Stimulated activated naive B cell treated with anti-CD40 and anti-IgM and Interleukin-4, amounts not matched to agents 10 μg/mL and 1 μg/mL and 100 μg/mL, for 72 hours (primary cell): ENCODE data around the gene IL17D.
"Not testable (repeated sequence)": the region's sequence is repeated elsewhere in the genome, so short reads cannot be mapped to it uniquely, and the experiment has no call there.

Experiments used
- ATAC-seq, 2 donors: fragments of 150-1000 bp; cut with Tn5 transposase; replicated peaks; 2 replicates each; pipeline ENCODE4 v1.10.0; 2021; ENCODE audit warnings: moderate library complexity in 1 of 2
- DNase-seq: peaks from one replicate; pipeline ENCODE4 v3.0.0; 2021
- H3K27ac Mint-ChIP-seq: one replicate; pipeline ENCODE4 v1.8.0; 2022; ENCODE audit warnings: mild to moderate bottlenecking, mixed read lengths
- H3K27me3 Mint-ChIP-seq, 2 donors: one replicate each; pipeline ENCODE4 v1.8.0; 2022; ENCODE audit warnings: mixed read lengths in 2 of 2
- H3K36me3 Mint-ChIP-seq, 2 donors: one replicate each; pipeline ENCODE4 v1.8.0; 2022; ENCODE audit warnings: mixed read lengths in 2 of 2, mild to moderate bottlenecking in 1 of 2
- H3K4me1 Mint-ChIP-seq, 2 donors: one replicate each; pipeline ENCODE4 v1.8.0; 2022; ENCODE audit warnings: mixed read lengths in 2 of 2, mild to moderate bottlenecking in 1 of 2
- H3K4me3 Mint-ChIP-seq, 2 donors: one replicate each; pipeline ENCODE4 v1.8.0; 2022; ENCODE audit warnings: mild to moderate bottlenecking in 2 of 2, mixed read lengths in 2 of 2, moderate library complexity in 1 of 2
- H3K9me3 Mint-ChIP-seq, 2 donors: one replicate each; pipeline ENCODE4 v1.8.0; 2022; ENCODE audit warnings: mixed read lengths in 2 of 2, mild to moderate bottlenecking in 1 of 2

IL17D gene

GRCh38 chr13:20718958-20719566 is 15.6 kb downstream of the IL17D start:
- Mint-ChIP-seq H3K9me3 (no peaks in the 10 kb centered on the region), H3K27ac (no peak overlapping the region), H3K4me3 (no peak overlapping the region), H3K4me1 (peaks cover 4 to 14% of the 10 kb centered on the region in 2 donors), H3K27me3 (peaks cover 6 to 7% of the 10 kb centered on the region in 2 donors), H3K36me3 (no peaks in the 10 kb centered on the region)
- ATAC-seq (no peak), DNase-seq (no peak)

- ATAC-seq = no peak
- H3K36me3 Mint-ChIP-seq = no peaks in the 10 kb centered on the region
- H3K27me3 Mint-ChIP-seq = peaks cover 0 to 6% of the 10 kb centered on the region in 2 donors
- no peaks in the 10 kb centered on the region for H3K9me3 Mint-ChIP-seq
- DNase-seq = no peak
- H3K4me3 Mint-ChIP-seq = no peak overlapping the region
- H3K27ac Mint-ChIP-seq = no peak overlapping the region
- peaks cover 4 to 14% of the 10 kb centered on the region in 2 donors for H3K4me1 Mint-ChIP-seq
Measured at GRCh38 chr13:20719783-20720182, 16.3 kb downstream of the IL17D start.

GRCh38 chr13:20720499-20720898 is 17.0 kb downstream of the IL17D start:
- Mint-ChIP-seq H3K9me3 (no peaks in the 10 kb centered on the region), H3K27me3 (peaks cover 0 to 6% of the 10 kb centered on the region in 2 donors), H3K36me3 (no peaks in the 10 kb centered on the region), H3K27ac (no peak overlapping the region), H3K4me3 (peak overlapping the region in 1 of 2 donors; percentile 52), H3K4me1 (peaks cover 4 to 14% of the 10 kb centered on the region in 2 donors)
- DNase-seq = no peak
- no peak for ATAC-seq

GRCh38 chr13:20721058-20721453 is 17.6 kb downstream of the IL17D start:
- Mint-ChIP-seq H3K27me3 (peaks cover 0 to 6% of the 10 kb centered on the region in 2 donors), H3K36me3 (no peaks in the 10 kb centered on the region), H3K27ac (no peak overlapping the region), H3K4me3 (peak overlapping the region in 1 of 2 donors; percentile 78), H3K4me1 (peaks cover 4 to 14% of the 10 kb centered on the region in 2 donors), H3K9me3 (no peaks in the 10 kb centered on the region)
- DNase-seq (no peak), ATAC-seq (no peak)

GRCh38 chr13:20721454-20722357 is 18.2 kb downstream of the IL17D start:
- peak; percentile 52 to 65 for ATAC-seq
- H3K9me3 Mint-ChIP-seq = no peaks in the 10 kb centered on the region

GRCh38 chr13:20727856-20728255 is 24.4 kb downstream of the IL17D start:
- no peak overlapping the region for H3K4me3 Mint-ChIP-seq
- DNase-seq = no peak
- ATAC-seq = no peak

More at GRCh38 chr13:20721454-20722357, 18.2 kb downstream of the IL17D start:
- H3K4me1 Mint-ChIP-seq = peaks cover 4 to 14% of the 10 kb centered on the region in 2 donors
- H3K36me3 Mint-ChIP-seq = no peaks in the 10 kb centered on the region
- peak overlapping the region; percentile 72 to 78 for H3K4me3 Mint-ChIP-seq
- no peak overlapping the region for H3K27ac Mint-ChIP-seq
- H3K27me3 Mint-ChIP-seq = peaks cover 0 to 6% of the 10 kb centered on the region in 2 donors
- DNase-seq = no peak

GRCh38 chr13:20728579-20729311 is 25.2 kb downstream of the IL17D start:
- no peaks in the 10 kb centered on the region for H3K27me3 Mint-ChIP-seq
- no peak overlapping the region for H3K27ac Mint-ChIP-seq
- no peak overlapping the region for H3K4me3 Mint-ChIP-seq
- no peaks in the 10 kb centered on the region for H3K9me3 Mint-ChIP-seq
- DNase-seq (no peak), ATAC-seq (no peak)
- no peaks in the 10 kb centered on the region for H3K4me1 Mint-ChIP-seq
- peaks cover 20 to 25% of the 10 kb centered on the region in 2 donors for H3K36me3 Mint-ChIP-seq

More at GRCh38 chr13:20727856-20728255, 24.4 kb downstream of the IL17D start:
- Mint-ChIP-seq H3K9me3 (no peaks in the 10 kb centered on the region), H3K27me3 (no peaks in the 10 kb centered on the region), H3K27ac (no peak overlapping the region), H3K36me3 (peaks cover 20 to 25% of the 10 kb centered on the region in 2 donors), H3K4me1 (no peaks in the 10 kb centered on the region)

- Mint-ChIP-seq H3K4me3 (no peak overlapping the region), H3K27ac (no peak overlapping the region), H3K36me3 (peaks cover 26 to 34% of the 10 kb centered on the region in 2 donors), H3K27me3 (no peaks in the 10 kb centered on the region), H3K9me3 (no peaks in the 10 kb centered on the region), H3K4me1 (no peaks in the 10 kb centered on the region)
- DNase-seq = no peak
- ATAC-seq = no peak
Measured at GRCh38 chr13:20729633-20730585, 26.4 kb downstream of the IL17D start.

GRCh38 chr13:20738616-20739015 is 35.1 kb downstream of the IL17D start:
- no peak for DNase-seq
- Mint-ChIP-seq H3K27me3 (no peaks in the 10 kb centered on the region), H3K4me3 (no peak overlapping the region), H3K27ac (no peak overlapping the region), H3K9me3 (peaks cover 0 to 6% of the 10 kb centered on the region in 2 donors), H3K36me3 (peaks cover 24 to 28% of the 10 kb centered on the region in 2 donors), H3K4me1 (no peaks in the 10 kb centered on the region)
- no peak for ATAC-seq

GRCh38 chr13:20740021-20740420 is 36.5 kb downstream of the IL17D start:
- H3K27ac Mint-ChIP-seq = no peak overlapping the region
- H3K9me3 Mint-ChIP-seq = peaks cover 0 to 12% of the 10 kb centered on the region in 2 donors
- H3K36me3 Mint-ChIP-seq = peaks cover 17 to 22% of the 10 kb centered on the region in 2 donors
- H3K4me1 Mint-ChIP-seq = no peaks in the 10 kb centered on the region
- H3K4me3 Mint-ChIP-seq = no peak overlapping the region
- no peaks in the 10 kb centered on the region for H3K27me3 Mint-ChIP-seq
- ATAC-seq (no peak), DNase-seq (no peak)

- DNase-seq, H3K27ac Mint-ChIP-seq: not testable (repeated sequence)
Measured at GRCh38 chr13:20743830-20744404, 40.4 kb downstream of the IL17D start.

GRCh38 chr13:20749377-20749776 is 45.9 kb downstream of the IL17D start:
- H3K27me3 Mint-ChIP-seq = no peaks in the 10 kb centered on the region
- DNase-seq (no peak), ATAC-seq (no peak)
- peaks cover 36 to 67% of the 10 kb centered on the region in 2 donors for H3K36me3 Mint-ChIP-seq
- H3K27ac Mint-ChIP-seq = no peak overlapping the region
- peaks cover 35 to 43% of the 10 kb centered on the region in 2 donors for H3K9me3 Mint-ChIP-seq
- no peak overlapping the region for H3K4me3 Mint-ChIP-seq
- no peaks in the 10 kb centered on the region for H3K4me1 Mint-ChIP-seq

More at GRCh38 chr13:20743830-20744404, 40.4 kb downstream of the IL17D start:
- H3K27me3 Mint-ChIP-seq, H3K4me1 Mint-ChIP-seq, H3K4me3 Mint-ChIP-seq, ATAC-seq: not testable (repeated sequence)
- Mint-ChIP-seq H3K9me3 (peaks cover 3 to 15% of the 10 kb centered on the region in 2 donors), H3K36me3 (peaks cover 22 to 37% of the 10 kb centered on the region in 2 donors)

GRCh38 chr13:20754009-20754408 is 50.5 kb downstream of the IL17D start:
- Mint-ChIP-seq H3K4me3 (no peak overlapping the region), H3K9me3 (peaks cover 40 to 53% of the 10 kb centered on the region in 2 donors), H3K36me3 (peaks cover 53 to 77% of the 10 kb centered on the region in 2 donors), H3K27ac (no peak overlapping the region), H3K27me3 (no peaks in the 10 kb centered on the region), H3K4me1 (no peaks in the 10 kb centered on the region)
- no peak for ATAC-seq
- DNase-seq = no peak
